PC-9 (cell line): ENCODE data around the gene TRIM34.

Experiments
- EZH2 ChIP-seq: fragments of 200-600 bp; sonication (generic); IDR thresholded peaks from 2 replicates; pipeline ENCODE4 v1.8.0; 2017; ENCODE audit warnings: antibody characterized with exemption, low read depth
- TF ChIP-seq, protein P1 (sequence below): fragments of 200-600 bp; sonication (generic); conservative IDR thresholded peaks from 2 replicates; pipeline ENCODE4 v1.6.1; 2017; ENCODE audit warnings: mixed run types, antibody characterized with exemption, mild to moderate bottlenecking, moderate library complexity

DNA sequence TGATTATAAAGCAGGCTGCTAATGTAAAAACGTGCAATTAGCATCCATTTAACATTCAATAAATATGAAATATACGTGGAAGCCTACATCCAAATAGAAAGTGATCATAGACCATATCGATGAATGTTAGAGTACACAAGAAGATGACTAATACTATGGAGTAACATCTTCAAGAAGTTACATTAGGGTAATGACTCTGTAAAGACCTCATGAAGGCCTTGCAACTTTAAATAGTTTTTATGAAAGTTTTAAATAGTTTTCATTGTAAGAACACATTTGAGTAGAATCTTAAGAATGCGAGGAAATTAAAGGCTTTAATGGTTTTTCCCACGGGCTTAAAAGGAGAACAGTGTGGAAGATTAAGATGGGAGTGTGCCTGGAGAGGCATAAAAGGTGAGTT is 1.4 kb downstream of the TRIM34 start:
- no peak for TF ChIP-seq EZH2
- TF ChIP-seq, protein P1, sequence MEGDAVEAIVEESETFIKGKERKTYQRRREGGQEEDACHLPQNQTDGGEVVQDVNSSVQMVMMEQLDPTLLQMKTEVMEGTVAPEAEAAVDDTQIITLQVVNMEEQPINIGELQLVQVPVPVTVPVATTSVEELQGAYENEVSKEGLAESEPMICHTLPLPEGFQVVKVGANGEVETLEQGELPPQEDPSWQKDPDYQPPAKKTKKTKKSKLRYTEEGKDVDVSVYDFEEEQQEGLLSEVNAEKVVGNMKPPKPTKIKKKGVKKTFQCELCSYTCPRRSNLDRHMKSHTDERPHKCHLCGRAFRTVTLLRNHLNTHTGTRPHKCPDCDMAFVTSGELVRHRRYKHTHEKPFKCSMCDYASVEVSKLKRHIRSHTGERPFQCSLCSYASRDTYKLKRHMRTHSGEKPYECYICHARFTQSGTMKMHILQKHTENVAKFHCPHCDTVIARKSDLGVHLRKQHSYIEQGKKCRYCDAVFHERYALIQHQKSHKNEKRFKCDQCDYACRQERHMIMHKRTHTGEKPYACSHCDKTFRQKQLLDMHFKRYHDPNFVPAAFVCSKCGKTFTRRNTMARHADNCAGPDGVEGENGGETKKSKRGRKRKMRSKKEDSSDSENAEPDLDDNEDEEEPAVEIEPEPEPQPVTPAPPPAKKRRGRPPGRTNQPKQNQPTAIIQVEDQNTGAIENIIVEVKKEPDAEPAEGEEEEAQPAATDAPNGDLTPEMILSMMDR = no peak
